Neural progenitor cell (in vitro differentiated cells): ENCODE measurements around the gene RNF128. TPM values are rescaled to one million over a fixed set of nuclear protein-coding genes. Genes with fewer than 3 reads are reported as not detected.

Source experiments
- DNase-seq: peaks from one replicate; pipeline ENCODE4 v3.0.0-alpha.2; 2016; ENCODE audit warnings: low spot score
- H2AFZ ChIP-seq: fragments of 200-600 bp; sonication (generic); replicated peaks from 2 replicates; pipeline ENCODE4 v1.6.1; 2016; ENCODE audit warnings: antibody characterized with exemption
- H3F3A ChIP-seq: fragments of 200-600 bp; sonication (generic); 2 replicates; pipeline ENCODE4 v1.6.1; 2016; ENCODE audit warnings: antibody characterized with exemption, low read depth
- H3K27ac ChIP-seq: fragments of 200-600 bp; sonication (generic); 2 replicates; pipeline ENCODE4 v1.5.1; 2016; ENCODE audit warnings: mild to moderate bottlenecking
- H3K27me3 ChIP-seq: fragments of 200-600 bp; sonication (generic); 2 replicates; pipeline ENCODE4 v1.6.1; 2016; ENCODE audit warnings: mild to moderate bottlenecking, moderate library complexity
- H3K36me3 ChIP-seq: fragments of 200-600 bp; sonication (generic); 2 replicates; pipeline ENCODE4 v1.5.1; 2016
- H3K4me1 ChIP-seq: fragments of 200-600 bp; sonication (generic); 2 replicates; pipeline ENCODE4 v1.6.1; 2016; ENCODE audit warnings: mixed run types
- H3K4me2 ChIP-seq: fragments of 200-600 bp; sonication (generic); 2 replicates; pipeline ENCODE4 v1.6.1; 2016
- H3K4me3 ChIP-seq: fragments of 200-600 bp; sonication (generic); 2 replicates; pipeline ENCODE4 v1.5.1; 2016
- H3K79me2 ChIP-seq: fragments of 200-600 bp; sonication (generic); 2 replicates; pipeline ENCODE4 v1.6.1; 2016; ENCODE audit warnings: low read depth
- H3K9ac ChIP-seq: fragments of 200-600 bp; sonication (generic); 2 replicates; pipeline ENCODE4 v1.6.1; 2016
- H3K9me3 ChIP-seq: fragments of 200-600 bp; sonication (generic); 2 replicates; pipeline ENCODE4 v1.5.1; 2016; ENCODE audit warnings: low read depth
- H4K20me1 ChIP-seq: fragments of 200-600 bp; sonication (generic); 2 replicates; pipeline ENCODE4 v1.6.1; 2016; ENCODE audit warnings: low read depth
- H3K27ac Mint-ChIP-seq: 3 replicates; pipeline ENCODE4 v1.8.0; 2021; ENCODE audit warnings: mixed read lengths
- H3K27me3 Mint-ChIP-seq: 2 replicates; pipeline ENCODE4 v1.8.0; 2022; ENCODE audit warnings: low read depth, mild to moderate bottlenecking, inconsistent platforms, moderate library complexity, mixed read lengths; ENCODE audit not compliant: insufficient read depth
- H3K36me3 Mint-ChIP-seq: 3 replicates; pipeline ENCODE4 v1.8.0; 2021; ENCODE audit warnings: mixed read lengths
- H3K4me1 Mint-ChIP-seq: 3 replicates; pipeline ENCODE4 v1.8.0; 2021; ENCODE audit warnings: mixed read lengths
- H3K4me3 Mint-ChIP-seq: 3 replicates; pipeline ENCODE4 v1.8.0; 2021; ENCODE audit warnings: mild to moderate bottlenecking, moderate library complexity, mixed read lengths
- H3K9me3 Mint-ChIP-seq: 3 replicates; pipeline ENCODE4 v1.8.0; 2020; ENCODE audit warnings: mixed read lengths
- CTCF ChIP-seq: fragments of 200-600 bp; sonication (generic); IDR thresholded peaks from 2 replicates; pipeline ENCODE4 v1.5.1; 2017; ENCODE audit warnings: antibody characterized with exemption, mild to moderate bottlenecking
- EZH2 ChIP-seq: fragments of 200-600 bp; sonication (generic); IDR thresholded peaks from 2 replicates; pipeline ENCODE4 v1.6.1; 2017; ENCODE audit warnings: antibody characterized with exemption, mild to moderate bottlenecking, moderate library complexity
- EZH2phosphoT487 ChIP-seq: fragments of 200-600 bp; sonication (generic); IDR thresholded peaks from 2 replicates; pipeline ENCODE4 v1.6.1; 2017; ENCODE audit warnings: antibody characterized with exemption
- total RNA-seq: library from RNA; depleted of rRNA; stranded (reverse); fragments of >200 nt; gene quantifications from 2 replicates; pipeline ENCODE4 v1.2.3, GENCODE V29; 2015; ENCODE audit warnings: low replicate concordance

The RNF128 gene
- total RNA-seq, 1 donor from 2014 or later = not detected

DNA sequence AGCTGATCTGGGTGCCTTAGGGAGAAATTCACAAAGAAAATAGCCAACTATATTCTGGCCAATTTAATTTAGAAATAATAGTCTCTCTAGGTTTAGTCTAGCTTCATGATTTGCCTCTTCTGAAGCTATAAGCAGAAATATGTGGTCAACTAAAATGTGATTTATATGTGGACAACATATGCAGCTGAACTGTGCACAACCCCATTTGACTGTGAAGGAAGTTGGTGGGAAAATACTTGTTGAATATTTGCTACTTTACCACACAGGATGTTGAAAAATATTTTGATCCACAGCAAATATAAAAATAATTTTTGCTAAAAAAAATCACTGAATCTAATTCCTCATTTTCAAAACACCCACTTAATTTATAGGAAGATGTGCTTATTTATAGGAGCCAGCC, 15.7 kb upstream of the RNF128 start:
- H3K4me3 Mint-ChIP-seq = no peak overlapping the region
- H3K27me3 Mint-ChIP-seq = no peaks in the 10 kb centered on the region
- Histone ChIP-seq H3K4me1 (no peaks in the 10 kb centered on the region), H3F3A (no peaks in the 10 kb centered on the region), H3K9ac (no peak overlapping the region), H3K79me2 (no peaks in the 10 kb centered on the region), H3K36me3 (no peaks in the 10 kb centered on the region), H3K4me3 (no peak overlapping the region), H4K20me1 (no peaks in the 10 kb centered on the region), H2AFZ (no peak overlapping the region), H3K9me3 (peaks cover 4% of the 10 kb centered on the region), H3K4me2 (no peak overlapping the region), H3K27ac (no peak overlapping the region), H3K27me3 (no peaks in the 10 kb centered on the region)
- no peaks in the 10 kb centered on the region for H3K36me3 Mint-ChIP-seq
- no peak overlapping the region for H3K27ac Mint-ChIP-seq
- no peak for DNase-seq
- H3K9me3 Mint-ChIP-seq = no peaks in the 10 kb centered on the region
- H3K4me1 Mint-ChIP-seq = peaks cover 11% of the 10 kb centered on the region
- no peak for TF ChIP-seq EZH2phosphoT487
- no peak for TF ChIP-seq EZH2
- TF ChIP-seq CTCF = no peak

DNA sequence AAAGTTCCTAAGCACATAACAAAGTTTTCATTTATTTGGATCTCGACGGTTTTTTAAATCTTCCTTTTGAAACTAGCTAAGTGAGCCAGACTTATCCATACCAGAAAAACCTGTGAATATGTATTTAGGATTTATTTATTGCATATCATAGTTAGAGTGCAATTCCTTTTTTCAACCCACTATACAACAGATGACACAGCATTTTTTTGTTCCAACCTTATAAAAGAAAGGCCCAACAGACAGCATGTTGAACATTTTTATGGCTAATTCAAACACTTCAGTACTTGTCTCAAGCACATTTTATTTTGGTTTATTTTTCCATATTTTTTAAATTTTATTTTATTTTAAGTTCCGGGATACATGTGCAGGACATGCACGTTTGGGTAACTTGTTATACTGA, 15.1 kb upstream of the RNF128 start:
- TF ChIP-seq CTCF = no peak
- TF ChIP-seq EZH2phosphoT487 = no peak
- TF ChIP-seq EZH2 = no peak
- H3K27ac Mint-ChIP-seq = no peak overlapping the region
- H3K4me1 ChIP-seq = no peaks in the 10 kb centered on the region
- H3K9ac ChIP-seq = no peak overlapping the region
- no peak overlapping the region for H2AFZ ChIP-seq
- no peaks in the 10 kb centered on the region for H3K27me3 Mint-ChIP-seq
- H3K4me3 Mint-ChIP-seq = no peak overlapping the region
- no peaks in the 10 kb centered on the region for H3F3A ChIP-seq
- no peaks in the 10 kb centered on the region for H3K27me3 ChIP-seq
- no peak for DNase-seq
- no peaks in the 10 kb centered on the region for H4K20me1 ChIP-seq
- no peak overlapping the region for H3K4me3 ChIP-seq
- H3K9me3 Mint-ChIP-seq = no peaks in the 10 kb centered on the region
- peaks cover 4% of the 10 kb centered on the region for H3K9me3 ChIP-seq
- H3K4me2 ChIP-seq = no peak overlapping the region
- H3K36me3 Mint-ChIP-seq = no peaks in the 10 kb centered on the region
- no peaks in the 10 kb centered on the region for H3K36me3 ChIP-seq
- H3K4me1 Mint-ChIP-seq = peaks cover 11% of the 10 kb centered on the region
- no peaks in the 10 kb centered on the region for H3K79me2 ChIP-seq
- H3K27ac ChIP-seq = no peak overlapping the region

- H2AFZ ChIP-seq = no peak overlapping the region
- no peaks in the 10 kb centered on the region for H3K4me1 ChIP-seq
- H3K4me3 ChIP-seq = no peak overlapping the region
- Mint-ChIP-seq H3K27me3 (no peaks in the 10 kb centered on the region), H3K4me1 (no peaks in the 10 kb centered on the region), H3K27ac (no peak overlapping the region), H3K36me3 (no peaks in the 10 kb centered on the region), H3K4me3 (no peak overlapping the region), H3K9me3 (no peaks in the 10 kb centered on the region)
- no peaks in the 10 kb centered on the region for H4K20me1 ChIP-seq
- H3K27me3 ChIP-seq = no peaks in the 10 kb centered on the region
- H3K9me3 ChIP-seq = peaks cover 3% of the 10 kb centered on the region
- no peak for DNase-seq
- no peak overlapping the region for H3K27ac ChIP-seq
- TF ChIP-seq EZH2 (no peak), EZH2phosphoT487 (no peak), CTCF (no peak)
- no peaks in the 10 kb centered on the region for H3F3A ChIP-seq
- H3K4me2 ChIP-seq = no peak overlapping the region
- no peak overlapping the region for H3K9ac ChIP-seq
- no peaks in the 10 kb centered on the region for H3K79me2 ChIP-seq
- no peaks in the 10 kb centered on the region for H3K36me3 ChIP-seq
Observed at GRCh38 chrX:106716004-106716403, 10.5 kb upstream of the RNF128 start.

GRCh38 chrX:106716463-106716862, 10.0 kb upstream of the RNF128 start:
- no peaks in the 10 kb centered on the region for H3K27me3 ChIP-seq
- no peaks in the 10 kb centered on the region for H4K20me1 ChIP-seq
- Mint-ChIP-seq H3K27me3 (no peaks in the 10 kb centered on the region), H3K36me3 (no peaks in the 10 kb centered on the region), H3K9me3 (no peaks in the 10 kb centered on the region), H3K4me1 (no peaks in the 10 kb centered on the region), H3K27ac (no peak overlapping the region), H3K4me3 (no peak overlapping the region)
- no peaks in the 10 kb centered on the region for H3F3A ChIP-seq
- H3K4me1 ChIP-seq = no peaks in the 10 kb centered on the region
- H3K36me3 ChIP-seq = no peaks in the 10 kb centered on the region
- H3K79me2 ChIP-seq = no peaks in the 10 kb centered on the region
- H3K27ac ChIP-seq = no peak overlapping the region
- H3K9me3 ChIP-seq = peaks cover 3% of the 10 kb centered on the region
- H3K4me2 ChIP-seq = no peak overlapping the region
- no peak overlapping the region for H3K9ac ChIP-seq
- no peak for DNase-seq
- no peak overlapping the region for H2AFZ ChIP-seq
- H3K4me3 ChIP-seq = no peak overlapping the region
- no peak for TF ChIP-seq CTCF
- TF ChIP-seq EZH2phosphoT487 = no peak
- TF ChIP-seq EZH2 = no peak
